Measurements from ENCODE around the gene RRAGC. TPM values are rescaled to one million over a fixed set of nuclear protein-coding genes. Genes with fewer than 3 reads are reported as not detected.

Gene RRAGC
- polyA plus RNA-seq = 10 to 100 TPM in 1 of 2 donors, 1 to 10 TPM in 1; 7.7 to 18.4 TPM

GRCh38 chr1:38859561-38860453 lies at the start of gene RRAGC:
RRAGC (minus strand) TSS chr1:38859772; CDS start chr1:38859646, 126 bp downstream.
- Histone ChIP-seq H3K27me3 (ENCODE audit: control insufficient read depth in 1 of 2, insufficient read depth in 2 of 2, low read length in 2 of 2) (no peaks in the 10 kb centered on the region), H3K4me3 (ENCODE audit: low read depth in 1 of 2, low read length in 2 of 2) (peak within 1 kb of the TSS; percentile 68 to 85), H3K36me3 (ENCODE audit: control insufficient read depth in 2 of 2, insufficient read depth in 2 of 2, low read length in 1 of 2) (peaks cover 3 to 6% of the 10 kb centered on the region in 2 donors), H3K4me1 (ENCODE audit: control insufficient read depth in 2 of 2, insufficient read depth in 2 of 2, low read length in 1 of 2) (peaks cover 0 to 3% of the 10 kb centered on the region in 2 donors), H3K27ac (ENCODE audit: low read depth in 2 of 2, low read length in 1 of 2) (peak within 1 kb of the TSS; percentile 97 to 98), H3K9me3 (ENCODE audit: control insufficient read depth in 2 of 2, insufficient read depth in 1 of 2, low read depth in 1 of 2, low read length in 1 of 2) (no peaks in the 10 kb centered on the region)
- WGBS, 2 donors = 0% methylated on average over 48 to 70 of the region's 70 CpGs

- 86% methylated on average over 13 of the region's 13 CpGs for WGBS, 2 donors
- Histone ChIP-seq H3K27ac (ENCODE audit: low read depth in 2 of 2, low read length in 1 of 2) (no peak overlapping the region), H3K4me1 (ENCODE audit: control insufficient read depth in 2 of 2, insufficient read depth in 2 of 2, low read length in 1 of 2) (no peaks in the 10 kb centered on the region), H3K36me3 (ENCODE audit: control insufficient read depth in 2 of 2, insufficient read depth in 2 of 2, low read length in 1 of 2) (peaks cover 0 to 6% of the 10 kb centered on the region in 2 donors), H3K9me3 (ENCODE audit: control insufficient read depth in 2 of 2, insufficient read depth in 1 of 2, low read depth in 1 of 2, low read length in 1 of 2) (no peaks in the 10 kb centered on the region), H3K4me3 (ENCODE audit: low read depth in 1 of 2, low read length in 2 of 2) (no peak overlapping the region), H3K27me3 (ENCODE audit: control insufficient read depth in 1 of 2, insufficient read depth in 2 of 2, low read length in 2 of 2) (no peaks in the 10 kb centered on the region)
Observed at GRCh38 chr1:38908821-38909220, 49.2 kb upstream of the RRAGC start.

- Histone ChIP-seq H3K4me1 (ENCODE audit: control insufficient read depth in 2 of 2, insufficient read depth in 2 of 2, low read length in 1 of 2) (no peaks in the 10 kb centered on the region), H3K27me3 (ENCODE audit: control insufficient read depth in 1 of 2, insufficient read depth in 2 of 2, low read length in 2 of 2) (no peaks in the 10 kb centered on the region), H3K4me3 (ENCODE audit: low read depth in 1 of 2, low read length in 2 of 2) (no peak overlapping the region), H3K27ac (ENCODE audit: low read depth in 2 of 2, low read length in 1 of 2) (no peak overlapping the region), H3K36me3 (ENCODE audit: control insufficient read depth in 2 of 2, insufficient read depth in 2 of 2, low read length in 1 of 2) (peaks cover 0 to 6% of the 10 kb centered on the region in 2 donors), H3K9me3 (ENCODE audit: control insufficient read depth in 2 of 2, insufficient read depth in 1 of 2, low read depth in 1 of 2, low read length in 1 of 2) (no peaks in the 10 kb centered on the region)
- 96 to 99% methylated on average over 2 of the region's 2 CpGs for WGBS, 2 donors
Observed at GRCh38 chr1:38905985-38906384, 46.4 kb upstream of the RRAGC start.

- Histone ChIP-seq H3K27me3 (ENCODE audit: control insufficient read depth in 1 of 2, insufficient read depth in 2 of 2, low read length in 2 of 2) (no peaks in the 10 kb centered on the region), H3K9me3 (ENCODE audit: control insufficient read depth in 2 of 2, insufficient read depth in 1 of 2, low read depth in 1 of 2, low read length in 1 of 2) (no peaks in the 10 kb centered on the region), H3K4me1 (ENCODE audit: control insufficient read depth in 2 of 2, insufficient read depth in 2 of 2, low read length in 1 of 2) (peaks cover 0 to 2% of the 10 kb centered on the region in 2 donors), H3K36me3 (ENCODE audit: control insufficient read depth in 2 of 2, insufficient read depth in 2 of 2, low read length in 1 of 2) (no peaks in the 10 kb centered on the region), H3K27ac (ENCODE audit: low read depth in 2 of 2, low read length in 1 of 2) (no peak overlapping the region), H3K4me3 (ENCODE audit: low read depth in 1 of 2, low read length in 2 of 2) (no peak overlapping the region)
- 84 to 85% methylated on average over 4 of the region's 4 CpGs for WGBS, 2 donors
Observed at GRCh38 chr1:38899560-38899959, 40.0 kb upstream of the RRAGC start.

GRCh38 chr1:38898653-38899230 lies 39.2 kb upstream of the RRAGC start:
- Histone ChIP-seq H3K27ac (ENCODE audit: low read depth in 2 of 2, low read length in 1 of 2) (no peak overlapping the region), H3K9me3 (ENCODE audit: control insufficient read depth in 2 of 2, insufficient read depth in 1 of 2, low read depth in 1 of 2, low read length in 1 of 2) (no peaks in the 10 kb centered on the region), H3K4me3 (ENCODE audit: low read depth in 1 of 2, low read length in 2 of 2) (no peak overlapping the region), H3K27me3 (ENCODE audit: control insufficient read depth in 1 of 2, insufficient read depth in 2 of 2, low read length in 2 of 2) (no peaks in the 10 kb centered on the region), H3K4me1 (ENCODE audit: control insufficient read depth in 2 of 2, insufficient read depth in 2 of 2, low read length in 1 of 2) (peaks cover 0 to 2% of the 10 kb centered on the region in 2 donors), H3K36me3 (ENCODE audit: control insufficient read depth in 2 of 2, insufficient read depth in 2 of 2, low read length in 1 of 2) (no peaks in the 10 kb centered on the region)

GRCh38 chr1:38896169-38896568 lies 36.6 kb upstream of the RRAGC start:
- no peaks in the 10 kb centered on the region for H3K27me3 ChIP-seq (ENCODE audit: control insufficient read depth in 1 of 2, insufficient read depth in 2 of 2, low read length in 2 of 2)
- H3K27ac ChIP-seq (ENCODE audit: low read depth in 2 of 2, low read length in 1 of 2) = no peak overlapping the region
- H3K36me3 ChIP-seq (ENCODE audit: control insufficient read depth in 2 of 2, insufficient read depth in 2 of 2, low read length in 1 of 2) = peaks cover 0 to 3% of the 10 kb centered on the region in 2 donors
- 94 to 97% methylated on average over 2 of the region's 2 CpGs for WGBS, 2 donors
- no peak overlapping the region for H3K4me3 ChIP-seq (ENCODE audit: low read depth in 1 of 2, low read length in 2 of 2)
- H3K4me1 ChIP-seq (ENCODE audit: control insufficient read depth in 2 of 2, insufficient read depth in 2 of 2, low read length in 1 of 2) = peaks cover 0 to 2% of the 10 kb centered on the region in 2 donors
- H3K9me3 ChIP-seq (ENCODE audit: control insufficient read depth in 2 of 2, insufficient read depth in 1 of 2, low read depth in 1 of 2, low read length in 1 of 2) = no peaks in the 10 kb centered on the region

GRCh38 chr1:38892976-38893375 lies 33.4 kb upstream of the RRAGC start:
- no peaks in the 10 kb centered on the region for H3K9me3 ChIP-seq (ENCODE audit: control insufficient read depth in 2 of 2, insufficient read depth in 1 of 2, low read depth in 1 of 2, low read length in 1 of 2)
- no peaks in the 10 kb centered on the region for H3K27me3 ChIP-seq (ENCODE audit: control insufficient read depth in 1 of 2, insufficient read depth in 2 of 2, low read length in 2 of 2)
- 86 to 88% methylated on average over 1 of the region's 1 CpG for WGBS, 2 donors
- H3K4me3 ChIP-seq (ENCODE audit: low read depth in 1 of 2, low read length in 2 of 2) = no peak overlapping the region
- H3K4me1 ChIP-seq (ENCODE audit: control insufficient read depth in 2 of 2, insufficient read depth in 2 of 2, low read length in 1 of 2) = no peaks in the 10 kb centered on the region
- no peak overlapping the region for H3K27ac ChIP-seq (ENCODE audit: low read depth in 2 of 2, low read length in 1 of 2)
- peaks cover 0 to 3% of the 10 kb centered on the region in 2 donors for H3K36me3 ChIP-seq (ENCODE audit: control insufficient read depth in 2 of 2, insufficient read depth in 2 of 2, low read length in 1 of 2)

GRCh38 chr1:38891753-38892152 lies 32.2 kb upstream of the RRAGC start:
- WGBS, 2 donors = 86 to 90% methylated on average over 1 of the region's 1 CpG
- Histone ChIP-seq H3K4me3 (ENCODE audit: low read depth in 1 of 2, low read length in 2 of 2) (no peak overlapping the region), H3K36me3 (ENCODE audit: control insufficient read depth in 2 of 2, insufficient read depth in 2 of 2, low read length in 1 of 2) (peaks cover 0 to 3% of the 10 kb centered on the region in 2 donors), H3K9me3 (ENCODE audit: control insufficient read depth in 2 of 2, insufficient read depth in 1 of 2, low read depth in 1 of 2, low read length in 1 of 2) (no peaks in the 10 kb centered on the region), H3K27me3 (ENCODE audit: control insufficient read depth in 1 of 2, insufficient read depth in 2 of 2, low read length in 2 of 2) (no peaks in the 10 kb centered on the region), H3K4me1 (ENCODE audit: control insufficient read depth in 2 of 2, insufficient read depth in 2 of 2, low read length in 1 of 2) (no peaks in the 10 kb centered on the region), H3K27ac (ENCODE audit: low read depth in 2 of 2, low read length in 1 of 2) (no peak overlapping the region)

- no peaks in the 10 kb centered on the region for H3K27me3 ChIP-seq (ENCODE audit: control insufficient read depth in 1 of 2, insufficient read depth in 2 of 2, low read length in 2 of 2)
- peaks cover 0 to 3% of the 10 kb centered on the region in 2 donors for H3K36me3 ChIP-seq (ENCODE audit: control insufficient read depth in 2 of 2, insufficient read depth in 2 of 2, low read length in 1 of 2)
- no peaks in the 10 kb centered on the region for H3K9me3 ChIP-seq (ENCODE audit: control insufficient read depth in 2 of 2, insufficient read depth in 1 of 2, low read depth in 1 of 2, low read length in 1 of 2)
- no peaks in the 10 kb centered on the region for H3K4me1 ChIP-seq (ENCODE audit: control insufficient read depth in 2 of 2, insufficient read depth in 2 of 2, low read length in 1 of 2)
- H3K27ac ChIP-seq (ENCODE audit: low read depth in 2 of 2, low read length in 1 of 2) = no peak overlapping the region
- WGBS, 2 donors = 72 to 83% methylated on average over 5 of the region's 5 CpGs
- H3K4me3 ChIP-seq (ENCODE audit: low read depth in 1 of 2, low read length in 2 of 2) = no peak overlapping the region
Observed at GRCh38 chr1:38889589-38889988, 30.0 kb upstream of the RRAGC start.

All from esophagus (tissue), 2 donors.